Measurements from ENCODE around the gene TEX19.

The TEX19 gene

GRCh38 chr17:82412535-82413520, 53.8 kb downstream of the TEX19 start:
- no peak for DNase-seq
